ENCODE data around the gene WDR53.
"Not testable (repeated sequence)": the region's sequence is repeated elsewhere in the genome, so short reads cannot be mapped to it uniquely, and the experiment has no call there.

Gene WDR53

DNA sequence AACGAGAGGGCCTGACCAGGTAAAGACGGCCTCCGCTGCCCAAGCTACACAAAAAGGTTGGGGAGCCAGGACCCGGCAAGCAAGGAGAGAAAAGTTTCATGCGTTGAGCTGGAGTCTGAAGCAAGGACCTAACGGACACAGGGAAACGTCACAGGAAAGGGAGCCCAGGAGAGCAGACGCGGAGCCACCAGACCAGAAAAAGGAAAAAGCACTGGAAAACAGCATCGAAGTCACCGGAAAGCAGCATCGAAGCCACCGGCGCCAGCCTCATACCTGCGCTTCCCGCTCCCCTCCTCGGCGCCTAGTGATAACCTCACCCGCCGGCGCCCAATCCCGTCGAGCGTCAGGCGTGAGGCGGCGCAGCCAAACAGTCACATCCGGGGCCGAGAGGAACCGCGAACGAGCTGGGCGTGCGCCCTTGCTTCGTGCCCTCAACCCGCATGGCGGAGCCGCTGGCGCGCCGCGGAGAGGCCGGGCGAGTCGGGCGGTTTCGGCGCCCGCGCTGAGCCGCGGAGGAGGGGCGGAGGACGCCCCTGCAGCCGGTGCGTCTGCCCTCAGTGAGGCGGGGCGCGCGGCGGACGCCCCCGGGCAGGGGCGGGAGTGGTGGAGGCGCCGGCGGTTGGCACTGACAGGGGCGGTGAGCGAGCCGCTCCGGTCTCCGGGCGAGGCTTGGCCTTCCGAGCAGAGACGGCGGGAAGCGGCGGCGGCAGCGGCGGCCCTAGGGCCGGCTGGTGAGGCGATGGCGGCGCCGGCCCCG lies at the start of gene WDR53, which contains the start of gene FBXO45:
TSS of gene WDR53 (minus strand) at position 309 of the 757 bp plus-strand sequence. CDS start 7,079 bp downstream, outside the sequence.
TSS of gene FBXO45 (plus strand) at position 415 of the 757 bp plus-strand sequence. CDS start at position 740, 325 bp downstream.
- H3K4me3 ChIP-seq: peak within 1 kb of the TSS; percentile 92
- in situ Hi-C loops (cut with MboI; ENCODE audit: low sequenced_read_pairs): no loop called here
- H3K27me3 ChIP-seq (ENCODE audit: low read depth): no peaks in the 10 kb centered on the region
- 0 out of 2 replicates have a peak, but pooled peaks cover 6% of the 10 kb centered on the region for H3K36me3 ChIP-seq (replicated peaks)
- no peaks in the 10 kb centered on the region for H3K9me3 ChIP-seq
- peak; percentile 93 to 95 for DNase-seq (ENCODE audit: low spot score in 2 of 2)
- peaks cover 4% of the 10 kb centered on the region; the same call in 1 of the 2 replicates for H3K4me1 ChIP-seq

- Histone ChIP-seq H3K27me3 (ENCODE audit: low read depth) (no peaks in the 10 kb centered on the region), H3K4me1 (peaks cover 10% of the 10 kb centered on the region), H3K4me3 (no peak overlapping the region), H3K9me3 (no peaks in the 10 kb centered on the region), H3K36me3 (replicated peaks) (no peaks in the 10 kb centered on the region)
- DNase-seq (ENCODE audit: low spot score in 2 of 2): peak in 1 of 2 experiments; percentile 32
- in situ Hi-C loops (cut with MboI; ENCODE audit: low sequenced_read_pairs): no loop called here
Observed at GRCh38 chr3:196617256-196617655, 48.9 kb upstream of the WDR53 start.

GRCh38 chr3:196615234-196615633 lies 46.9 kb upstream of the WDR53 start:
- H3K4me3 ChIP-seq; H3K9me3 ChIP-seq; DNase-seq (ENCODE audit: low spot score in 2 of 2); in situ Hi-C loops (cut with MboI; ENCODE audit: low sequenced_read_pairs); H3K36me3 ChIP-seq (replicated peaks); H3K27me3 ChIP-seq (ENCODE audit: low read depth): not testable (repeated sequence)
- peaks cover 10% of the 10 kb centered on the region for H3K4me1 ChIP-seq

DNA sequence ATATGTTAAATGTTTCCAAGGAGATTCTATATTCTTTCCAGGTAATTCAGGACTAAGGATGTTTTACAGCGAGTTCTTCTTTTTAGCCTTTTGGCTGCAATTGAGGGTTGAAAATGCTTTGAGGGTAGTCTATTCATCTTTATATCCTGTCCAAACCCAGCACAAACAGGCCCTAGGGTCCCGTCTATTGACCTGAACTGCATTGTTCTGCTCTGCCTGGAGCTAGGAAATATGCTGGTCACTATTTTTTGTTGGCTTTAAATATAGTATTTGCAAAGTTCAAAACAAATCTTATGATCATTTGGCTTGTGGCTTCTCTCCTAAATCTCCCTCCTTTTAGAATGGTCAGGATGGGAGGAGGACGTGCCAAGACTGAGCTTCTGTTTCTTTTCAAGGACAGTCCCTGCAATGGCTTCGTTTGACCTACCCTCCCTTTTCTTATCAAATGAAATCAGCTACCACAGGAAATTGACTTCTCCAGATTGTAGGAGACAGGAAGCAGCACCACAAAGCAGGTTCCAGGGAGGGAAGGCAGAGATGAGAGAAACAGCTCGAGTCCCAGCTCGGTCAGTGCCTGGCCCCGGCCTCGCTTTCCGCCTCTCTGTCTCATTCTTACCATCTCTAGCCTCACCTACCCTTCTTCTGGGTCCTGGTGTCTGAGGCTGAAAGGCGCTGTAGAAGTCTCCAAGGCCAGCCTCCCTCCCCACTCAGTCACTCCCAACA lies 43.6 kb upstream of the WDR53 start:
- DNase-seq (ENCODE audit: low spot score in 2 of 2): no peak
- H3K4me3 ChIP-seq: no peak overlapping the region
- in situ Hi-C loops (cut with MboI; ENCODE audit: low sequenced_read_pairs): loop anchor here (5.0 kb wide), 1 partner anchor 70 kb away; no protein-coding TSS in a partner anchor

GRCh38 chr3:196609805-196610515 lies 41.6 kb upstream of the WDR53 start:
- in situ Hi-C loops (cut with MboI; ENCODE audit: low sequenced_read_pairs): loop anchor here (5.0 kb wide), 1 partner anchor 72 kb away; no protein-coding TSS in a partner anchor
- no peak overlapping the region for H3K4me3 ChIP-seq
- H3K9me3 ChIP-seq: no peaks in the 10 kb centered on the region
- H3K4me1 ChIP-seq: no peaks in the 10 kb centered on the region
- H3K27me3 ChIP-seq (ENCODE audit: low read depth): no peaks in the 10 kb centered on the region
- no peak for DNase-seq (ENCODE audit: low spot score in 2 of 2)
- H3K36me3 ChIP-seq (replicated peaks): no peaks in the 10 kb centered on the region

More for the DNA sequence above, 43.6 kb upstream of the WDR53 start:
- Histone ChIP-seq H3K27me3 (ENCODE audit: low read depth) (no peaks in the 10 kb centered on the region), H3K36me3 (replicated peaks) (no peaks in the 10 kb centered on the region), H3K4me1 (no peaks in the 10 kb centered on the region), H3K9me3 (no peaks in the 10 kb centered on the region)

DNA sequence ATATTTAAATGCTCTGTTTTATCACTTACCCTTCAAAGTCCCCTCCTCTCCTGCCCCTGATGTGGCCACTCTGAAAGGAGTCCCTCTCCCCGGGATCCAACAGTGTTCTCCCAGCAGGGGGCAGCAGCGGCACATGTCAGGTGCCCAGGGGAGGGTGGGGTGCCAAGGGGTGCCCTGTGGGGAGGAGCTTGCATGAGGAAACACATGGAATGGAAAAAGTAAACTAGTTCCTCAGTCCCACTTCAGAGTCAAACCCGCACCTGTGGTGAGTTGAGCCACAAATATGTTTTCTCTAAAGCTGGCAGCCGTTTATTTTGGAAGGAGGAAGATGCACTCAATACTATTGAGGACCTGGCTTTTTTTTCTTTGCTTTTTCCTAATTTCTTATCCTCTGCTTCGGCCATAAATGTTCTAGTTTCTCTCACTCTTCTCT lies 41.0 kb upstream of the WDR53 start:
- no peaks in the 10 kb centered on the region for H3K27me3 ChIP-seq (ENCODE audit: low read depth)
- peak; percentile 74 to 97 for DNase-seq (ENCODE audit: low spot score in 2 of 2)
- H3K9me3 ChIP-seq: no peaks in the 10 kb centered on the region
- no peaks in the 10 kb centered on the region for H3K36me3 ChIP-seq (replicated peaks)
- no peak overlapping the region for H3K4me3 ChIP-seq
- no peaks in the 10 kb centered on the region for H3K4me1 ChIP-seq
- in situ Hi-C loops (cut with MboI; ENCODE audit: low sequenced_read_pairs): no loop called here

GRCh38 chr3:196608693-196609092 lies 40.3 kb upstream of the WDR53 start:
- H3K4me3 ChIP-seq: no peak overlapping the region
- H3K36me3 ChIP-seq (replicated peaks): no peaks in the 10 kb centered on the region
- in situ Hi-C loops (cut with MboI; ENCODE audit: low sequenced_read_pairs): no loop called here
- H3K4me1 ChIP-seq: no peaks in the 10 kb centered on the region
- no peaks in the 10 kb centered on the region for H3K9me3 ChIP-seq
- no peak for DNase-seq (ENCODE audit: low spot score in 2 of 2)
- no peaks in the 10 kb centered on the region for H3K27me3 ChIP-seq (ENCODE audit: low read depth)

DNA sequence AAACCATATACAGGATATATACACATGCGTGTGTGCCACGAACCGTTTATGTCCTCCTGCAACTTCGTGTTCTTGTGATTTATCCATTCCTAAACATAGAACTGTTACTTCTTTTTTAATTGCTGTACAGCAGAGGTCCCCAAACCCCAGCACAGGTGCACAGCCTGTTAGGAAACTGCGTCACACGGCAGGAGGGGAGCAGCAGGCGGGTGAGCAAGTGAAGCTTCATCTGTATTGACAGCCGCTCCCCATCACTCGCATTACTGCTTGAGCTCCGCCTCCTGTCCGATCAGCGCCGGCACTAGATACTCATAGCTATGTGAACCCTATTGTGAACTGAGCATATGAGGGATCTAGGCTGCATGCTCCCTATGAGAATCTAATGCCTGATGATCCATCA lies 36.2 kb upstream of the WDR53 start:
- Histone ChIP-seq H3K36me3 (replicated peaks) (no peaks in the 10 kb centered on the region), H3K9me3 (no peaks in the 10 kb centered on the region), H3K4me1 (no peaks in the 10 kb centered on the region), H3K27me3 (ENCODE audit: low read depth) (no peaks in the 10 kb centered on the region), H3K4me3 (no peak overlapping the region)
- in situ Hi-C loops (cut with MboI; ENCODE audit: low sequenced_read_pairs): no loop called here
- DNase-seq (ENCODE audit: low spot score in 2 of 2): no peak

- H3K4me3 ChIP-seq: no peak overlapping the region
- no peaks in the 10 kb centered on the region for H3K4me1 ChIP-seq
- in situ Hi-C loops (cut with MboI; ENCODE audit: low sequenced_read_pairs): no loop called here
- DNase-seq (ENCODE audit: low spot score in 2 of 2): no peak
- H3K36me3 ChIP-seq (replicated peaks): no peaks in the 10 kb centered on the region
- no peaks in the 10 kb centered on the region for H3K27me3 ChIP-seq (ENCODE audit: low read depth)
- H3K9me3 ChIP-seq: no peaks in the 10 kb centered on the region
Observed at GRCh38 chr3:196603683-196604082, 35.3 kb upstream of the WDR53 start.

DNA sequence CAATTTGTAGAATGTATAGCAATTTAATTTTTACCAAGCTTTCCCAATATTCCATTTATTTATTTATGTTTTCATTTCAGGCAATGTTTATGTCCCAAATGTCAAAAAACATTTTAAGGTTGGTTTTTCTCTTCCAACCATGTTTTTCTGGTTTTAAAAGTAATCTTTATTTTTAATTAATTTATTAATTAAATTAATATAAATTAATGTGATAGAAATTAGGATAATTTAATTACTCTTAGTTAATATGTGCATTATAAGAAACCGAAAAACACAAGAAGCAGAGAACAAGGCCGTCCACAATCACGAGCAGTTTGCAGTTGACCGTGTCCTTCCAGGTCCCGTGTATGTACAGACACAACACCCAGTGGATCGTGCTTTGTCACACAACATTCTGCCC lies 34.3 kb upstream of the WDR53 start:
- no peaks in the 10 kb centered on the region for H3K36me3 ChIP-seq (replicated peaks)
- H3K27me3 ChIP-seq (ENCODE audit: low read depth): no peaks in the 10 kb centered on the region
- peaks cover 4% of the 10 kb centered on the region for H3K4me1 ChIP-seq
- H3K4me3 ChIP-seq: no peak overlapping the region
- no peak for DNase-seq (ENCODE audit: low spot score in 2 of 2)
- H3K9me3 ChIP-seq: no peaks in the 10 kb centered on the region
- in situ Hi-C loops (cut with MboI; ENCODE audit: low sequenced_read_pairs): no loop called here

DNA sequence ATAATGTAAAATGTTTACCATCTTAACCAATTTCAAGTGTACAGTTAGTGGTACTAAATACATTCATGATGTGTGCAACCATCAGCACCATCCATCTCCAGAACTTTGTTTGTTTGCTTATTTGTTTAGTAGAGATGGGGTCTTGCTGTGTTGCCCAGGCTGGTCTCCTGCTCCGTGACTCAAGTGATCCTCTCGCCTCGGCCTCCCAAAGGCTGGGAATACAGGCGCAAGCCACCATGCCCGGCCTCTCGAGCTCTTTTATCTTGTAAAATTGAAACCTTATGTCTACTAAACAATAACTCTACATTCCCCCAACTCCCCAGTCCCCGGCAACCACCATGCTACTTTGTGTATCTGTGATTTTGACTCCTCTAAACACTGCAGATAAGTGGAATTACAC lies 32.0 kb upstream of the WDR53 start:
- Histone ChIP-seq H3K4me1 (peaks cover 4% of the 10 kb centered on the region), H3K9me3 (no peaks in the 10 kb centered on the region), H3K36me3 (replicated peaks) (no peaks in the 10 kb centered on the region), H3K4me3 (no peak overlapping the region), H3K27me3 (ENCODE audit: low read depth) (no peaks in the 10 kb centered on the region)
- in situ Hi-C loops (cut with MboI; ENCODE audit: low sequenced_read_pairs): no loop called here
- no peak for DNase-seq (ENCODE audit: low spot score in 2 of 2)

DNA sequence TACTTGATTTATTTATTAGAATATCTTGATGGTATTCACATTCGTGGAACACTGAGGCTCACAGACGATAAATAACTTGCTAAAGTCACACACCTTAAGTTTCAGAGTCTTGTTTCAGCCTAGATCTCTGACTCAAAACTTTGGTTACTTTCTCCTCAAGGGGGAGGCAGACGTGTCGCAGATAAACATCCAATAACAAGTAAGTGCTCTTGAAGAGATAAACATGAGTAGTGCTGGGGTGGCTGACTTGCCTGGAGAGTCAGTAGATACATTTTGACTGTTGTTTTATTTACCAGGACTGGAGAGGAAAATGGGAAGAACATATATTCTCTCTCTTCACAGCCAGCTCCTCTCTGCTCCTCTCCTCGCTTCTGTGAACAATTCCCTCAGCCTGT lies 31.4 kb upstream of the WDR53 start:
- Histone ChIP-seq H3K4me3 (no peak overlapping the region), H3K4me1 (peaks cover 4% of the 10 kb centered on the region), H3K9me3 (no peaks in the 10 kb centered on the region), H3K27me3 (ENCODE audit: low read depth) (no peaks in the 10 kb centered on the region), H3K36me3 (replicated peaks) (no peaks in the 10 kb centered on the region)
- DNase-seq (ENCODE audit: low spot score in 2 of 2): no peak
- in situ Hi-C loops (cut with MboI; ENCODE audit: low sequenced_read_pairs): no loop called here

GRCh38 chr3:196597971-196598733 lies 29.8 kb upstream of the WDR53 start:
- H3K4me1 ChIP-seq; H3K9me3 ChIP-seq; H3K27me3 ChIP-seq (ENCODE audit: low read depth); H3K36me3 ChIP-seq (replicated peaks); in situ Hi-C loops (cut with MboI; ENCODE audit: low sequenced_read_pairs): not testable (repeated sequence)
- peak overlapping the region; percentile 30 for H3K4me3 ChIP-seq
- peak in 1 of 2 experiments; percentile 72 for DNase-seq (ENCODE audit: low spot score in 2 of 2)
